ENCODE measurements around the gene CD36. TPM values are rescaled to one million over a fixed set of nuclear protein-coding genes. Genes with fewer than 3 reads are reported as not detected.

The CD36 gene
- total RNA-seq, 5 donors from 2014 or later (not counting 1 experiment from before 2014, with no cell fraction given), result 0.32 to 0.70 (median 0.42) TPM; not detected in 1

- no peak overlapping the region for H3K27ac ChIP-seq (ENCODE audit: low read length)
- DNase-seq, result no peak
- no peaks in the 10 kb centered on the region for H3K4me1 ChIP-seq (ENCODE audit: control insufficient read depth in 1 of 2, extremely low read depth in 1 of 2, insufficient read depth in 2 of 2, low read length in 2 of 2)
- ChIA-PET CTCF (no interaction called here), POLR2A (no interaction called here)
- no peaks in the 10 kb centered on the region for H3K36me3 ChIP-seq (ENCODE audit: control insufficient read depth in 2 of 2, extremely low read depth in 1 of 2, insufficient read depth in 1 of 2, low read length in 1 of 2)
- H3K4me1 Mint-ChIP-seq, result no peaks in the 10 kb centered on the region
- no peaks in the 10 kb centered on the region for H3K9me3 ChIP-seq
- no peaks in the 10 kb centered on the region for H3K9me3 Mint-ChIP-seq
- H3K4me3 ChIP-seq (ENCODE audit: control insufficient read depth in 1 of 2, extremely low read depth in 1 of 2, low read length in 1 of 2), result no peak overlapping the region
- no peak overlapping the region for H3K27ac Mint-ChIP-seq
- H3K27me3 ChIP-seq (replicated peaks in 1 of 2; ENCODE audit: control insufficient read depth in 2 of 2, extremely low read depth in 1 of 2, insufficient read depth in 2 of 2, low read length in 1 of 2), result no peaks in the 10 kb centered on the region
- no CpG with 5 or more reads among the region's 1 CpG for WGBS (ENCODE audit: insufficient coverage)
- no peak for ATAC-seq (replicated peaks in 1 of 4)
- H3K27me3 Mint-ChIP-seq, result peaks cover 0 to 2% of the 10 kb centered on the region in 2 donors
- no peaks in the 10 kb centered on the region for H3K36me3 Mint-ChIP-seq
- H3K4me3 Mint-ChIP-seq, result no peak overlapping the region
These were observed 39.2 kb downstream of the CD36 start for GRCh38 chr7:80677629-80678028.

- no peaks in the 10 kb centered on the region for H3K4me1 ChIP-seq (ENCODE audit: control insufficient read depth in 1 of 2, extremely low read depth in 1 of 2, insufficient read depth in 2 of 2, low read length in 2 of 2)
- Mint-ChIP-seq H3K27ac (no peak overlapping the region), H3K4me1 (no peaks in the 10 kb centered on the region), H3K9me3 (no peaks in the 10 kb centered on the region), H3K27me3 (peaks cover 0 to 2% of the 10 kb centered on the region in 2 donors), H3K36me3 (no peaks in the 10 kb centered on the region), H3K4me3 (no peak overlapping the region)
- WGBS (ENCODE audit: insufficient coverage), result no CpG with 5 or more reads among the region's 8 CpGs
- ATAC-seq (replicated peaks in 1 of 4), result no peak
- ChIA-PET CTCF (interaction anchor here in 1 of 2 donors (0.7 kb wide), 1 partner anchor 14 kb away, joined by 6 read pairs; no protein-coding TSS in a partner anchor), POLR2A (no interaction called here)
- DNase-seq, result no peak
- H3K4me3 ChIP-seq (ENCODE audit: control insufficient read depth in 1 of 2, extremely low read depth in 1 of 2, low read length in 1 of 2), result no peak overlapping the region
- H3K36me3 ChIP-seq (ENCODE audit: control insufficient read depth in 2 of 2, extremely low read depth in 1 of 2, insufficient read depth in 1 of 2, low read length in 1 of 2), result no peaks in the 10 kb centered on the region
- H3K27ac ChIP-seq (ENCODE audit: low read length), result no peak overlapping the region
- H3K27me3 ChIP-seq (replicated peaks in 1 of 2; ENCODE audit: control insufficient read depth in 2 of 2, extremely low read depth in 1 of 2, insufficient read depth in 2 of 2, low read length in 1 of 2), result no peaks in the 10 kb centered on the region
- no peaks in the 10 kb centered on the region for H3K9me3 ChIP-seq
These were observed 40.3 kb downstream of the CD36 start for GRCh38 chr7:80678707-80679106.

- H3K4me3 ChIP-seq (ENCODE audit: control insufficient read depth in 1 of 2, extremely low read depth in 1 of 2, low read length in 1 of 2), result no peak overlapping the region
- no peaks in the 10 kb centered on the region for H3K9me3 ChIP-seq
- no peaks in the 10 kb centered on the region for H3K4me1 ChIP-seq (ENCODE audit: control insufficient read depth in 1 of 2, extremely low read depth in 1 of 2, insufficient read depth in 2 of 2, low read length in 2 of 2)
- WGBS (ENCODE audit: insufficient coverage), result 67% methylated on average over 3 of the region's 10 CpGs
- no peaks in the 10 kb centered on the region for H3K4me1 Mint-ChIP-seq
- H3K27ac Mint-ChIP-seq, result no peak overlapping the region
- no peak overlapping the region for H3K4me3 Mint-ChIP-seq
- H3K9me3 Mint-ChIP-seq, result peaks cover 0 to 6% (median 0%) of the 10 kb centered on the region in 3 donors
- no peak for ATAC-seq (replicated peaks in 1 of 4)
- H3K36me3 ChIP-seq (ENCODE audit: control insufficient read depth in 2 of 2, extremely low read depth in 1 of 2, insufficient read depth in 1 of 2, low read length in 1 of 2), result no peaks in the 10 kb centered on the region
- peaks cover 0 to 2% of the 10 kb centered on the region in 2 donors for H3K27me3 Mint-ChIP-seq
- POLR2A ChIA-PET, result no interaction called here
- no peaks in the 10 kb centered on the region for H3K27me3 ChIP-seq (replicated peaks in 1 of 2; ENCODE audit: control insufficient read depth in 2 of 2, extremely low read depth in 1 of 2, insufficient read depth in 2 of 2, low read length in 1 of 2)
- H3K36me3 Mint-ChIP-seq, result no peaks in the 10 kb centered on the region
- CTCF ChIA-PET, result interaction anchor here in 1 of 2 donors (0.6 kb wide), 1 partner anchor 13 kb away, joined by 4 read pairs; no protein-coding TSS in a partner anchor
- no peak overlapping the region for H3K27ac ChIP-seq (ENCODE audit: low read length)
- DNase-seq, result no peak
These were observed 41.8 kb downstream of the CD36 start for GRCh38 chr7:80679921-80680907.

GRCh38 chr7:80681272-80681885 is 42.9 kb downstream of the CD36 start:
- no peak for ATAC-seq (replicated peaks in 1 of 4)
- H3K27ac ChIP-seq (ENCODE audit: low read length), result no peak overlapping the region
- no peak overlapping the region for H3K4me3 ChIP-seq (ENCODE audit: control insufficient read depth in 1 of 2, extremely low read depth in 1 of 2, low read length in 1 of 2)
- no peak overlapping the region for H3K4me3 Mint-ChIP-seq
- ChIA-PET POLR2A (interaction anchor here in 1 of 2 donors (0.6 kb wide), 1 partner anchor 66 kb away, joined by 3 read pairs; no protein-coding TSS in a partner anchor), CTCF (no interaction called here)
- H3K4me1 Mint-ChIP-seq, result no peaks in the 10 kb centered on the region
- DNase-seq, result peak in 1 of 35 experiments; percentile 1
- peaks cover 0 to 2% of the 10 kb centered on the region in 2 donors for H3K27me3 Mint-ChIP-seq
- no peaks in the 10 kb centered on the region for H3K36me3 Mint-ChIP-seq
- H3K27me3 ChIP-seq (replicated peaks in 1 of 2; ENCODE audit: control insufficient read depth in 2 of 2, extremely low read depth in 1 of 2, insufficient read depth in 2 of 2, low read length in 1 of 2), result no peaks in the 10 kb centered on the region
- H3K36me3 ChIP-seq (ENCODE audit: control insufficient read depth in 2 of 2, extremely low read depth in 1 of 2, insufficient read depth in 1 of 2, low read length in 1 of 2), result no peaks in the 10 kb centered on the region
- no peak overlapping the region for H3K27ac Mint-ChIP-seq
- no peaks in the 10 kb centered on the region for H3K9me3 ChIP-seq
- no peaks in the 10 kb centered on the region for H3K4me1 ChIP-seq (ENCODE audit: control insufficient read depth in 1 of 2, extremely low read depth in 1 of 2, insufficient read depth in 2 of 2, low read length in 2 of 2)
- peaks cover 0 to 6% (median 0%) of the 10 kb centered on the region in 3 donors for H3K9me3 Mint-ChIP-seq

GRCh38 chr7:80682744-80683143 is 44.3 kb downstream of the CD36 start:
- no peak overlapping the region for H3K4me3 ChIP-seq (ENCODE audit: control insufficient read depth in 1 of 2, extremely low read depth in 1 of 2, low read length in 1 of 2)
- no peaks in the 10 kb centered on the region for H3K36me3 ChIP-seq (ENCODE audit: control insufficient read depth in 2 of 2, extremely low read depth in 1 of 2, insufficient read depth in 1 of 2, low read length in 1 of 2)
- no peak overlapping the region for H3K27ac Mint-ChIP-seq
- no peak overlapping the region for H3K4me3 Mint-ChIP-seq
- H3K27ac ChIP-seq (ENCODE audit: low read length), result no peak overlapping the region
- no peaks in the 10 kb centered on the region for H3K9me3 ChIP-seq
- no peaks in the 10 kb centered on the region for H3K4me1 Mint-ChIP-seq
- WGBS (ENCODE audit: insufficient coverage), result 89% methylated on average over 7 of the region's 19 CpGs
- no peaks in the 10 kb centered on the region for H3K27me3 ChIP-seq (replicated peaks in 1 of 2; ENCODE audit: control insufficient read depth in 2 of 2, extremely low read depth in 1 of 2, insufficient read depth in 2 of 2, low read length in 1 of 2)
- ATAC-seq (replicated peaks in 1 of 4) (no peak), DNase-seq (no peak)
- H3K9me3 Mint-ChIP-seq, result peaks cover 0 to 6% (median 0%) of the 10 kb centered on the region in 3 donors
- ChIA-PET CTCF (no interaction called here), POLR2A (no interaction called here)
- H3K27me3 Mint-ChIP-seq, result peaks cover 0 to 2% of the 10 kb centered on the region in 2 donors
- H3K4me1 ChIP-seq (ENCODE audit: control insufficient read depth in 1 of 2, extremely low read depth in 1 of 2, insufficient read depth in 2 of 2, low read length in 2 of 2), result no peaks in the 10 kb centered on the region
- no peaks in the 10 kb centered on the region for H3K36me3 Mint-ChIP-seq

- no peaks in the 10 kb centered on the region for H3K27me3 ChIP-seq (replicated peaks in 1 of 2; ENCODE audit: control insufficient read depth in 2 of 2, extremely low read depth in 1 of 2, insufficient read depth in 2 of 2, low read length in 1 of 2)
- ATAC-seq (replicated peaks in 1 of 4) (no peak), DNase-seq (no peak)
- no peaks in the 10 kb centered on the region for H3K4me1 ChIP-seq (ENCODE audit: control insufficient read depth in 1 of 2, extremely low read depth in 1 of 2, insufficient read depth in 2 of 2, low read length in 2 of 2)
- no peak overlapping the region for H3K27ac Mint-ChIP-seq
- no peaks in the 10 kb centered on the region for H3K36me3 ChIP-seq (ENCODE audit: control insufficient read depth in 2 of 2, extremely low read depth in 1 of 2, insufficient read depth in 1 of 2, low read length in 1 of 2)
- ChIA-PET CTCF (no interaction called here), POLR2A (no interaction called here)
- H3K4me3 Mint-ChIP-seq, result no peak overlapping the region
- no peaks in the 10 kb centered on the region for H3K36me3 Mint-ChIP-seq
- H3K4me1 Mint-ChIP-seq, result no peaks in the 10 kb centered on the region
- no peaks in the 10 kb centered on the region for H3K9me3 ChIP-seq
- WGBS (ENCODE audit: insufficient coverage), result no CpG with 5 or more reads among the region's 2 CpGs
- H3K4me3 ChIP-seq (ENCODE audit: control insufficient read depth in 1 of 2, extremely low read depth in 1 of 2, low read length in 1 of 2), result no peak overlapping the region
- peaks cover 0 to 9% of the 10 kb centered on the region in 2 donors for H3K27me3 Mint-ChIP-seq
- no peak overlapping the region for H3K27ac ChIP-seq (ENCODE audit: low read length)
- H3K9me3 Mint-ChIP-seq, result peaks cover 0 to 10% (median 6%) of the 10 kb centered on the region in 3 donors
These were observed 48.1 kb downstream of the CD36 start for GRCh38 chr7:80686576-80686975.
